GM06990 (cell line): ENCODE measurements around the gene SPTB.

Experiments
- DNase-seq: peaks from one replicate; pipeline ENCODE4 v3.0.0-alpha.2; 2011; ENCODE audit not compliant: insufficient read length; ENCODE audit errors: extremely low read depth
- H3K27me3 ChIP-seq: replicated peaks from 2 replicates; pipeline ENCODE4 v1.6.0; 2011; ENCODE audit warnings: low read length; ENCODE audit not compliant: control insufficient read depth, insufficient read depth
- H3K36me3 ChIP-seq: 2 replicates; pipeline ENCODE4 v1.5.1; 2011; ENCODE audit warnings: low read length; ENCODE audit not compliant: control insufficient read depth, insufficient read depth
- H3K4me3 ChIP-seq: replicated peaks from 2 replicates; pipeline ENCODE4 v1.5.1; 2011; ENCODE audit warnings: low read depth, mild to moderate bottlenecking, control low read depth, low read length
- TF ChIP-seq, protein P1 (sequence below): IDR thresholded peaks from 2 replicates; pipeline ENCODE4 v1.5.1; 2011; ENCODE audit warnings: low read length, control low read depth, mild to moderate bottlenecking, inconsistent platforms; ENCODE audit not compliant: insufficient read depth, poor library complexity, severe bottlenecking

SPTB gene

DNA sequence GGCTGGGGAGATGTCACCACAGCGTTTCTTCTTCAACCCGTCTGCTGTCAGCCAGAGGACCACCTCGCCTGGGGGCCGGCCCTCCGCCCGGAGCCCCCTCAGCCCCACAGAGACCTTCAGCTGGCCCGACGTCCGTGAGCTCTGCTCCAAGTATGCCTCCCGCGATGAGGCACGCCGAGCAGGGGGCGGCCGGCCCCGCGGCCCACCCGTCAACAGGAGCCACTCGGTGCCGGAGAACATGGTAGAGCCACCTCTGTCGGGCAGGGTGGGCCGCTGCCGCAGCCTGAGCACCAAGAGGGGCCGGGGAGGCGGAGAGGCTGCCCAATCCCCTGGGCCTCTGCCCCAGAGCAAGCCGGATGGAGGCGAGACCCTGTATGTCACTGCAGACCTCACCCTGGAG lies 136.6 kb downstream of the SPTB start:
- Histone ChIP-seq H3K36me3 (no peaks in the 10 kb centered on the region), H3K27me3 (no peaks in the 10 kb centered on the region; the same call in 1 of the 2 replicates), H3K4me3 (no peak overlapping the region)
- TF ChIP-seq, protein P1, sequence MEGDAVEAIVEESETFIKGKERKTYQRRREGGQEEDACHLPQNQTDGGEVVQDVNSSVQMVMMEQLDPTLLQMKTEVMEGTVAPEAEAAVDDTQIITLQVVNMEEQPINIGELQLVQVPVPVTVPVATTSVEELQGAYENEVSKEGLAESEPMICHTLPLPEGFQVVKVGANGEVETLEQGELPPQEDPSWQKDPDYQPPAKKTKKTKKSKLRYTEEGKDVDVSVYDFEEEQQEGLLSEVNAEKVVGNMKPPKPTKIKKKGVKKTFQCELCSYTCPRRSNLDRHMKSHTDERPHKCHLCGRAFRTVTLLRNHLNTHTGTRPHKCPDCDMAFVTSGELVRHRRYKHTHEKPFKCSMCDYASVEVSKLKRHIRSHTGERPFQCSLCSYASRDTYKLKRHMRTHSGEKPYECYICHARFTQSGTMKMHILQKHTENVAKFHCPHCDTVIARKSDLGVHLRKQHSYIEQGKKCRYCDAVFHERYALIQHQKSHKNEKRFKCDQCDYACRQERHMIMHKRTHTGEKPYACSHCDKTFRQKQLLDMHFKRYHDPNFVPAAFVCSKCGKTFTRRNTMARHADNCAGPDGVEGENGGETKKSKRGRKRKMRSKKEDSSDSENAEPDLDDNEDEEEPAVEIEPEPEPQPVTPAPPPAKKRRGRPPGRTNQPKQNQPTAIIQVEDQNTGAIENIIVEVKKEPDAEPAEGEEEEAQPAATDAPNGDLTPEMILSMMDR = no peak
- no peak for DNase-seq

DNA sequence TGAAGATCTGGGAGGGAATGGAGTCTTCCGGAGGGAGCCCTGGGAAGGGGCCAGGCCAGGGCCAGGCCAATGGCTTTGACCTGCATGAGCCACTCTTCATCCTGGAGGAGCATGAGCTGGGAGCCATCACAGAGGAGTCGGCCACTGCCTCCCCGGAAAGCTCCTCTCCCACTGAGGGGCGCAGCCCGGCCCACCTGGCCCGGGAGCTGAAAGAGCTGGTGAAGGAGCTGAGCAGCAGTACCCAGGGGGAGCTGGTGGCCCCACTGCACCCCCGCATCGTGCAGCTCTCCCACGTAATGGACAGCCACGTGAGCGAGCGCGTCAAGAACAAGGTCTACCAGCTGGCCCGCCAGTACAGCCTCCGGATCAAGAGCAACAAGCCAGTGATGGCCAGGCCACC lies 137.7 kb downstream of the SPTB start:
- H3K36me3 ChIP-seq = no peaks in the 10 kb centered on the region
- DNase-seq = no peak
- H3K27me3 ChIP-seq = no peaks in the 10 kb centered on the region; the same call in 1 of the 2 replicates
- no peak overlapping the region for H3K4me3 ChIP-seq
- TF ChIP-seq, protein P1 = no peak

DNA sequence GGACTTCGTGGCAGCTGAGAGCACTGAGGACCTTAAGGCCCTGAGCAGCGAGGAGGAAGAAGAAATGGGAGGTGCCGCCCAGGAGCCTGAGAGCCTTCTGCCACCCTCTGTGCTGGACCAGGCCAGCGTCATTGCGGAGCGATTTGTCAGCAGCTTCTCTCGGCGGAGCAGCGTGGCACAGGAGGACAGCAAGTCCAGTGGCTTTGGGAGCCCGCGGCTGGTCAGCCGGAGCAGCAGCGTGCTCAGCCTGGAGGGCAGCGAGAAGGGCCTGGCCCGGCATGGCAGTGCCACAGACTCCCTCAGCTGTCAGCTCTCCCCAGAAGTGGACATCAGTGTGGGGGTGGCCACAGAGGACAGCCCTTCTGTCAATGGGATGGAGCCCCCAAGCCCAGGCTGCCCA lies 138.5 kb downstream of the SPTB start:
- TF ChIP-seq, protein P1 = no peak
- Histone ChIP-seq H3K27me3 (no peaks in the 10 kb centered on the region; the same call in 1 of the 2 replicates), H3K36me3 (no peaks in the 10 kb centered on the region), H3K4me3 (no peak overlapping the region)
- DNase-seq = no peak

DNA sequence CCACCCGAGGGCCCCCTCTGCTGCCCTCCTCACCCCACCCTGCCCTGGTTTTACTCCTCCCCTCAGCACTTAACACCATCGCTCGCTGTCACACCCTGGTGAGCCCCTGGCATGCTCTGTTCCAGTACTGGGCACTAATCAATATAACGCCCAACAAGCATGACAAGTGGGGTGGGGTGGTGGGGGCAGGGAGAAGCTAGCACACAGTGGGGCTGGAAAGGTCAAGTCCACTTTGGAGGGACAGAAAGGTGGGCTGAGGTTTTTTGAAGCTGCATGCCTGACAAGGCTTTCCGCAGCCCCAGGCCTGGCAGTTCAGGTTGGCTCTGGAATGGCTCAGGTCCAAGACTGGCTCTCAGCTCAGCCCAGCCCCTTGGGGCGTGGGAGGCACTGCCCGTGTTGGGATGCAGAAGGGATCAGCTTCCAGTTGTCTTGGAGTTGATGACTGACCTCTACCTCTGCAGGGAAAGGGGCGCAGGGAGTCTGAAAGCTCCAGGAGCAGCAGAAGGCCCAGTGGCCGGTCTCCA lies 141.4 kb downstream of the SPTB start:
- TF ChIP-seq, protein P1 = no peak
- no peaks in the 10 kb centered on the region for H3K27me3 ChIP-seq

DNA sequence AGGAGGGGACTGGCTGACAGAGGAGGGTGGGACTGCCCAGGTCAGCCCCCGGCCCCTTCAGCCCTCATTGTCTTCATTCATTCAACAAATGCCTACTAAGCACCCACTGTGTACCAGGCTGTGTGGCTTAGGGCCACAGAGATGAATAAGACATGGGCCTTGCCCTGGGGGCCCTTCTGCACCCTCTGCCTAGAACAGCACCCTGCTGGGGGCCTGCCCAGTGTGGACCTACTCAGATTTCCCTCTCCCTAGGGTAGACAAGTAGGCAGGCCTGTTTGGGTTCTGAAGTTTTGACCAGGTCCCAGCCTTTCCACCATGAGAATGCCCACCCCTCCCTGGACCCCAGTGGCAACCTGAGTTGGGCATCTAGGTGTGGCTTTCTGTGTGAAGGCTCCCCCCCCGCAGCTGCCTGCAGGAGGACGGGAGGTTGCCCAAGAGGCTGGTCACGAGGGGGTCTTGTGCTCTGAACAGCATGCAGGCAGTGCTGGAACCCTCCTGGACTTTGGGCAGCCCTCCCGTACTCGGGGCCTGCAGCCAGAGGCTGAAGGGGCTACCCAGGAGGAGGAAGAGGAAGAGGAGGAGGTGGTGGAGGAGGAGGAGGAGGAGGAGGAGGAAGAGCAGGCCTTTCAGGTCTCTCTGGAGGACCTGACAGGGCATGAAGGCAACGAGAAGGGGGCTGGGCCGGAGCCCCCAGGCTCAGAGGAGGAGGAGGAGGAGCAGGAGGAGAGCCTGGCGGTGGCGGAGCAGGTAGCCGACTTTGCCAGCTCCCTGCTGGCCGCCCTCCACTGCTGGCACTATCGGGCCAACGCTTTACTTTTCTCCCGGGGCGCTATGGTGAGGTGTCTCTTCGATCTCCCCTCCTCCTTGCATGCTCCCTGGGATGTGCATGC lies 142.1 kb downstream of the SPTB start:
- no peaks in the 10 kb centered on the region for H3K27me3 ChIP-seq
- no peak overlapping the region for H3K4me3 ChIP-seq
- TF ChIP-seq, protein P1 = no peak
- H3K36me3 ChIP-seq = no peaks in the 10 kb centered on the region
- DNase-seq = no peak

More for the DNA sequence above, 141.4 kb downstream of the SPTB start:
- no peak for DNase-seq
- Histone ChIP-seq H3K36me3 (no peaks in the 10 kb centered on the region), H3K4me3 (no peak overlapping the region)
